GM12891 (cell line): ENCODE results near the gene PTK7.

Source experiments
- POLR2A ChIP-seq: IDR thresholded peaks from 2 replicates; pipeline ENCODE4 v1.6.1; 2011; ENCODE audit warnings: low read depth, low read length, control low read depth
- POLR2AphosphoS5 ChIP-seq: IDR thresholded peaks from 2 replicates; pipeline ENCODE4 v1.6.1; 2011; ENCODE audit warnings: low read depth, low read length, control low read depth
- TAF1 ChIP-seq: IDR thresholded peaks from 2 replicates; pipeline ENCODE4 v1.6.1; 2011; ENCODE audit warnings: low read depth, low read length, control low read depth

DNA sequence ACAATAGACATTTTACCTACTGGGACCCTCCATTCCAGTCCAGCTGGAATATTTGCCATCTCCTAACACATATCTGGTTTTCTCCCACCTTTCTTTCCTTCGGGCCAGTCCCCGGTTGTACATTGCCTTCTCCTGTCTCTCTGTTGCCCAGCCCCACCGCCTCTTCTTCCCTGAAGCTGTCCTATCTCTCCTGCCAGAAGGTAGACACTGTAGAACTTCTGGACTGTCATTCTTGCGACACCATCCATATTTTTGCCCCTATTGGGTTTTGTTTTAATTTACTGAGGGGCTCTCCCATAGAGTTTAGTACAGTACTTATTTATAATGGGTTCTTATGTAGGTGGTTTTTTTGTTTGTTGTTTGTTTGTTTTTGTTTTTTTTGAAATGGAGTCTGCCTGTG lies 4.9 kb downstream of the PTK7 start:
- no peak for TF ChIP-seq POLR2A
- no peak for TF ChIP-seq TAF1
- no peak for TF ChIP-seq POLR2AphosphoS5
